Progenitor cell of endocrine pancreas (in vitro differentiated cells): ENCODE data around the gene POLE4. TPM values are rescaled to one million over a fixed set of nuclear protein-coding genes. Genes with fewer than 3 reads are reported as not detected.

ENCODE experiments used
- DNase-seq: peaks from one replicate; pipeline ENCODE4 v3.0.0; 2021; ENCODE audit warnings: low spot score; ENCODE audit not compliant: unreplicated experiment
- H3K27ac Mint-ChIP-seq: 2 replicates; pipeline ENCODE4 v1.8.0; 2021; ENCODE audit warnings: mild to moderate bottlenecking, moderate library complexity, mixed read lengths
- H3K27me3 Mint-ChIP-seq: 2 replicates; pipeline ENCODE4 v1.8.0; 2021; ENCODE audit warnings: mixed read lengths
- H3K36me3 Mint-ChIP-seq: 2 replicates; pipeline ENCODE4 v1.8.0; 2022; ENCODE audit warnings: mixed read lengths; ENCODE audit not compliant: insufficient read depth
- H3K4me1 Mint-ChIP-seq: 2 replicates; pipeline ENCODE4 v1.8.0; 2021; ENCODE audit warnings: low read depth, mixed read lengths
- H3K4me3 Mint-ChIP-seq: 2 replicates; pipeline ENCODE4 v1.8.0; 2021; ENCODE audit warnings: low read depth, mild to moderate bottlenecking, moderate library complexity, mixed read lengths
- H3K9me3 Mint-ChIP-seq: 2 replicates; pipeline ENCODE4 v1.8.0; 2021; ENCODE audit warnings: low read depth, mixed read lengths
- total RNA-seq: library from RNA; stranded (reverse); gene quantifications from 2 replicates; pipeline ENCODE4 v1.2.1, GENCODE V29; 2021
- TF ChIP-seq, protein P1 (sequence below): fragments of 200-600 bp; sonication (generic); IDR thresholded peaks from one replicate; pipeline ENCODE4 v1.5.0; 2021; ENCODE audit warnings: antibody characterized with exemption, mild to moderate bottlenecking; ENCODE audit not compliant: unreplicated experiment

Gene POLE4
- total RNA-seq, 1 donor from 2014 or later = 27.7 TPM

DNA sequence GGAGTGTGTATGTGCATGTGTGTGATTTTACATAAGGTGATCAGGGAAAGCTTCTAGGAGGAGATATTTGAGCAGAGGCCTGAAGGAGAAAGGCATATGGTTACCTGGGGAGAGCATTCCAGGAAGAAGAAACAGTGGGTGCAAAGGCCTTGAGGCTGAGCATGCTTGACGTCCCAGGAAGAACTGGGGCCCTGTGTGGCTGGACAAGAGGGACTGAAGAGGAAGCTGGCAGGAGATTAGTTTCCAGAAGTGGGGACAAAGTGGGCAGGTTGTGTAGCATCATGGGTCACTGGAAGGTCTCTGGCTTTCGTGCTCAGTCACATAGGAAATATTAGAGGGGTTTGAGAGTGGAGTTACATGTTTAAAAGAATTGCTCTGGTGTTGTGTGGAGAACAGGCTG, 42.0 kb upstream of the POLE4 start:
- Mint-ChIP-seq H3K4me1 (no peaks in the 10 kb centered on the region), H3K27me3 (peaks cover 47% of the 10 kb centered on the region), H3K9me3 (no peaks in the 10 kb centered on the region), H3K4me3 (no peak overlapping the region), H3K27ac (no peak overlapping the region), H3K36me3 (no peaks in the 10 kb centered on the region)
- TF ChIP-seq, protein P1, sequence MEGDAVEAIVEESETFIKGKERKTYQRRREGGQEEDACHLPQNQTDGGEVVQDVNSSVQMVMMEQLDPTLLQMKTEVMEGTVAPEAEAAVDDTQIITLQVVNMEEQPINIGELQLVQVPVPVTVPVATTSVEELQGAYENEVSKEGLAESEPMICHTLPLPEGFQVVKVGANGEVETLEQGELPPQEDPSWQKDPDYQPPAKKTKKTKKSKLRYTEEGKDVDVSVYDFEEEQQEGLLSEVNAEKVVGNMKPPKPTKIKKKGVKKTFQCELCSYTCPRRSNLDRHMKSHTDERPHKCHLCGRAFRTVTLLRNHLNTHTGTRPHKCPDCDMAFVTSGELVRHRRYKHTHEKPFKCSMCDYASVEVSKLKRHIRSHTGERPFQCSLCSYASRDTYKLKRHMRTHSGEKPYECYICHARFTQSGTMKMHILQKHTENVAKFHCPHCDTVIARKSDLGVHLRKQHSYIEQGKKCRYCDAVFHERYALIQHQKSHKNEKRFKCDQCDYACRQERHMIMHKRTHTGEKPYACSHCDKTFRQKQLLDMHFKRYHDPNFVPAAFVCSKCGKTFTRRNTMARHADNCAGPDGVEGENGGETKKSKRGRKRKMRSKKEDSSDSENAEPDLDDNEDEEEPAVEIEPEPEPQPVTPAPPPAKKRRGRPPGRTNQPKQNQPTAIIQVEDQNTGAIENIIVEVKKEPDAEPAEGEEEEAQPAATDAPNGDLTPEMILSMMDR = no peak
- DNase-seq = no peak

DNA sequence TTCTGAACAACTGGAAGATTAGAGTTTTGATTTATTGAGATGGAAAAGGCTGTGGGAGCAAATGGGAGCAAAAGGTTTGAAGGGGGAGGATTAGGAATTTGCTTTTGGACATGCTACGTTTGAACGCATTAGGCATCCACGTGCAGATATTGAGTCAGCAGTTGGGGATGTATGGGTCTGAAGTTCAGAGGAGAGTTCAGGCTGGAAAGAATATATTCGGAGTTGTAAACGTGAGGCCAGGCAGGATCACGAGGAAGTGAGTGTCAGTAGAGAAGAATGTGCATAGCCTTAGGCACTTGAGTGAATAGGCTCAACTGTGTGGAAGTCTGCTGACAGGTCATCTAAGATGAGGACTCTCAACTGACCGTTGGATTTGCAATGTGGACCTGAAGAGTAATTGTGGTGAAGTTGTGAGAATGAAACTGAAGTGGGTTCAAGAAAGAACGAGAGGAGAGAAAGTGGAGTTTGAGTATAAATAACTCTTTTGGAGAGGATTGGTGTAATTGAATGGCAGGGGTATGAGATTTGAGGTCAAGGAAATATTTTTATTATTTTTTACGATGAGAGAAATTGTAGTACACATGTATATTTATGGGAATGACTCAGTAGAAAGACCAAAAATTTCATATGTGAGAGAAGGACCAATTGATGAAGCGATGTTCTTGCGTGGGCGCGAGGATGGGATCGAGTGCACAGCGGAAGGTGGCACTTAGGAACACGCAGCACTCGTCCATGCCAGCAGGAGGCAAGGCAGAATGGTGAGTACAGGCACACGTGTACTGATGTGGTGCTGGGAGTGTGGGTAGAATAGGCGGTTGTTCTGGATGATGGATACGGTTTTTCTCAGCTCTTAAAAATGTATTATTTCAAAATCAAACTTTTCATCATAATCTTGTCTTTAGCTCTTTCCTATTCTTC, 40.5 kb upstream of the POLE4 start:
- H3K27ac Mint-ChIP-seq = no peak overlapping the region
- DNase-seq = no peak
- no peaks in the 10 kb centered on the region for H3K36me3 Mint-ChIP-seq
- peaks cover 42% of the 10 kb centered on the region for H3K27me3 Mint-ChIP-seq
- TF ChIP-seq, protein P1 = peak; percentile 20
- H3K4me1 Mint-ChIP-seq = no peaks in the 10 kb centered on the region
- H3K4me3 Mint-ChIP-seq = no peak overlapping the region
- H3K9me3 Mint-ChIP-seq = no peaks in the 10 kb centered on the region

DNA sequence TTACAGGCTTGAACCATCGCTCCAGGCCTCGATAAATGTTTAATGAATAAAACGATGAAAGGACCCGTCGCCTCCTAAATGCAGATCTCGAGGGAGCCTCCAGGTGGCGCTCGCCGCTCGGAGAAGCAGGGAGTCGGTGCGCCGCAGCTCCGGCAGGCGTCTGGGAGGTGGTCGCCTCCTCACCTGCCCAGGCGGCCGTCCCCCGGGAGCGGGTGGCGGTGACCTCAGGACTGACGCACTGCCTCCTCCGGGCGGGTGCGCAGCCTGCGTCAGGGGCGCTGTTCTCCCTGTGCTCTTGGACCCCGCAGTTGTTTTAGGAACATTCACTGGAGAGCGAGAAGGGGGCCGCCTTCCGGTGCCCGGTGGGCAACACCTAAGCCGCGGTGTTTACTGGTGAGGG, 38.6 kb upstream of the POLE4 start:
- H3K36me3 Mint-ChIP-seq = no peaks in the 10 kb centered on the region
- no peaks in the 10 kb centered on the region for H3K4me1 Mint-ChIP-seq
- DNase-seq = peak; percentile 90
- H3K9me3 Mint-ChIP-seq = no peaks in the 10 kb centered on the region
- TF ChIP-seq, protein P1 = peak; percentile 94
- no peak overlapping the region for H3K27ac Mint-ChIP-seq
- H3K4me3 Mint-ChIP-seq = peak overlapping the region; percentile 73
- H3K27me3 Mint-ChIP-seq = peaks cover 36% of the 10 kb centered on the region

DNA sequence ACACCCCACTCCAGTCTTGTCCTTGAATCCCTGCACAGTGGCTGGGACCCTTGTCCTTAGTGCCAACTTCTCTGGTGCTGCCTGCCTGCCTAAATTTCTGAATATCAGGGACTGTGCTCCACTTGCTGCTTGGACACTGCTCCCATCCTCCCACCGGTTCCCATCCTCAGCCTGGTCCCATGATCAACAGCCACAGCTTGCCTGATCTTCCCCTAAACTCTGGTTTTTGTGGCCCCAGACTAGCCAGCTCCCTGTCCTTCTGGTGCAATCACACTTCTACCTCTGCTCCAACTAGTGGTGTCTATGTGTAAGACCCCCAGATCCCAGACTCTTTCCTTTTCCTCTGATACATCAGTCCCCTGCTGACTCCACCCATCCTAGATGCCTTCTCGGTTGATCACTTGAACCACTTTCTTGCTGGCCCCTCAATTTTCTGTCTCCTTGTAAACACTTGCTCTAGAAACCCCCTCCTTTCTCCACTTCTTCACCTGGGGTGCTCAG, 37.2 kb upstream of the POLE4 start:
- Mint-ChIP-seq H3K4me3 (peak overlapping the region; percentile 17), H3K27me3 (peaks cover 32% of the 10 kb centered on the region), H3K36me3 (no peaks in the 10 kb centered on the region), H3K4me1 (peaks cover 4% of the 10 kb centered on the region), H3K9me3 (no peaks in the 10 kb centered on the region), H3K27ac (no peak overlapping the region)
- TF ChIP-seq, protein P1 = no peak
- DNase-seq = no peak

DNA sequence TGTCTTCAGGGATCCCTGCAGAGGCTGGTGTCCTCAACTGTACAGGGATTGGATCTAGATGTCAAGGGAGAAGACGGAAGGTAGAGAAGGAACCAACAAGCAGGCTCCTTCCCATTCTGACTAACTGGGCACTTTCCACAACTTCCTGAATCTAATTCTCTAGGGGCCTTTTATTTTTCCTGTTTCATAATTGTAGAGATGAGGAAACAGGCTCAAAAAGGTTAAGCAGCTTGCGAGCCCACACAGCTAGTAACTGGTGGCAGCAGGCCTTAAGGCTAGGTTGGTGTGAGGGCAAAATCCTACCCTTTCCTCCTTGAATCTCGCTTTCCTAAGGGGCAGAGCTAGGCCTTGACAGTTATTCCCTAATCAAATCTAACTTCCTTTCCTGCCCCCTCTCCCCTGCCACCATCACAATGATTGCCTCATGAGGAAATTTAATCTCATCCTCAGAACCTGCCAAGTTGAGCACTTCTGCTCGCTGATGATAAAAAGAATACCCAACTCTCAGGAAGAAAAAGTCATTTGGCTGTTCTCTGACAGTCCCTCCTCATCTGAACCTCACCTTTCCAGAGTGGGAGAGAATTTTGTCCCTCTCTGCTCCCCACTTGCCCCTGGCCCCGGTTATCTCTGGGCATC, 35.7 kb upstream of the POLE4 start:
- Mint-ChIP-seq H3K27ac (no peak overlapping the region), H3K36me3 (no peaks in the 10 kb centered on the region), H3K27me3 (peaks cover 23% of the 10 kb centered on the region), H3K4me3 (no peak overlapping the region), H3K4me1 (peaks cover 4% of the 10 kb centered on the region), H3K9me3 (no peaks in the 10 kb centered on the region)
- TF ChIP-seq, protein P1 = no peak
- DNase-seq = no peak
